Psoas muscle (tissue), 8 donors: ENCODE data around the gene UGT1A4. TPM values are rescaled to one million over a fixed set of nuclear protein-coding genes. Genes with fewer than 3 reads are reported as not detected.

Source experiments
- ATAC-seq, 4 donors: fragments of 200-7000 bp; cut with Tn5 transposase; one replicate each; pipeline ENCODE4 v1.9.1; 2020; ENCODE audit warnings: moderate library complexity in 3 of 4, mild to moderate bottlenecking in 2 of 4
- DNase-seq, 2 donors: peaks; one replicate each; pipeline ENCODE4 v3.0.0-alpha.2; 2020
- H3K27ac ChIP-seq: fragments of 200-600 bp; one replicate; pipeline ENCODE4 v1.8.0; 2022
- H3K27me3 ChIP-seq, 3 donors: fragments of 200-600 bp in 1 of 3; one replicate each; pipeline versions ENCODE4 v1.6.1 to v1.8.0; 2013 to 2022; ENCODE audit warnings: low read length in 2 of 3, mild to moderate bottlenecking in 2 of 3, moderate library complexity in 1 of 3; ENCODE audit not compliant: insufficient read depth in 3 of 3
- H3K36me3 ChIP-seq, 2 donors: fragments of 200-600 bp in 1 of 2; one replicate each; pipeline versions ENCODE4 v1.6.1 to v1.8.0; 2013 to 2022; ENCODE audit warnings: low read depth in 1 of 2, mild to moderate bottlenecking in 1 of 2, moderate library complexity in 1 of 2; ENCODE audit not compliant: insufficient read depth in 1 of 2
- H3K4me1 ChIP-seq: fragments of 200-600 bp; one replicate; pipeline ENCODE4 v1.8.0; 2022
- H3K4me3 ChIP-seq: fragments of 200-600 bp; one replicate; pipeline ENCODE4 v1.8.0; 2022; ENCODE audit warnings: mild to moderate bottlenecking
- H3K9me3 ChIP-seq: fragments of 200-600 bp; one replicate; pipeline ENCODE4 v1.8.0; 2022
- CTCF ChIP-seq: fragments of 200-600 bp; IDR thresholded peaks from one replicate; pipeline ENCODE4 v1.8.0; 2022; ENCODE audit warnings: antibody characterized with exemption
- WGBS, 3 donors: extraction: QIAGEN DNeasy Blood & Tissue Kit; methylation state at CpG; one replicate each; pipeline versions ENCODE4 v1.1.6 to v1.1.7; 2013; 5-methylcytosine and 5-hydroxymethylcytosine counted together
- intact Hi-C, 2 donors: fragments of 100-400 bp; cut with DNase I; formaldehyde crosslinking; loops; one replicate each; pipeline versions ENCODE4 v1.11.0 to v1.14.2; 2022
- polyA plus RNA-seq, 3 donors: library from polyadenylated mRNA; stranded (reverse); fragments of 200-250 nt; gene quantifications; one replicate each; pipeline ENCODE4 v1.2.3, GENCODE V29; 2013
- total RNA-seq, 4 donors: library from RNA; stranded (reverse); fragmentation: NEBNext Ultra II Directional in 2 of 4; extraction: Animal tissue kit (Norgen Biotek cat#: 25700) in 2 of 4; gene quantifications; one replicate each; pipeline versions ENCODE4 v1.2.1 to v1.2.4, GENCODE V29; 2021 to 2023
- donor health status: healthy with polysubstance abuse.
- donor health status: DM: no; HTN: no; CAD: no; lungs with moderate emphysema.
- donor health status: Bipolar disorder and iron deficiency.
- donor health status: healthy.
- donor health status: DM: yes; HTN: yes; CAD: no.
- donor health status: DM: no; HTN: no; CAD: no.
- donor health status: DM: no; HTN: no; CAD: no.
- donor health status: DM: yes; HTN: yes; CAD: no.

UGT1A4 gene
- total and polyA plus RNA-seq, 7 donors, result not detected

GRCh38 chr2:233793465-233794127 lies 75.1 kb downstream of the UGT1A4 start:
- WGBS, 3 donors, result 74 to 75% (median 75%) methylated on average over 18 of the region's 18 CpGs

GRCh38 chr2:233794128-233794658 lies 75.7 kb downstream of the UGT1A4 start:
- ATAC-seq (no peak), DNase-seq (no peak)
- no peaks in the 10 kb centered on the region for H3K4me1 ChIP-seq
- WGBS, 3 donors, result 72 to 73% (median 73%) methylated on average over 17 of the region's 17 CpGs
- intact Hi-C loops, result no loop called here
- no peaks in the 10 kb centered on the region for H3K36me3 ChIP-seq
- no peak overlapping the region for H3K4me3 ChIP-seq
- H3K27ac ChIP-seq, result no peak overlapping the region
- H3K9me3 ChIP-seq, result no peaks in the 10 kb centered on the region
- H3K27me3 ChIP-seq, result no peaks in the 10 kb centered on the region
- TF ChIP-seq CTCF, result no peak

More at GRCh38 chr2:233793465-233794127, 75.1 kb downstream of the UGT1A4 start:
- H3K27ac ChIP-seq, result no peak overlapping the region
- no peak overlapping the region for H3K4me3 ChIP-seq
- no peaks in the 10 kb centered on the region for H3K4me1 ChIP-seq
- intact Hi-C loops, result no loop called here
- H3K9me3 ChIP-seq, result no peaks in the 10 kb centered on the region
- H3K27me3 ChIP-seq, result no peaks in the 10 kb centered on the region
- no peaks in the 10 kb centered on the region for H3K36me3 ChIP-seq
- ATAC-seq, result no peak
- no peak for TF ChIP-seq CTCF
- DNase-seq, result no peak

- Histone ChIP-seq H3K4me3 (no peak overlapping the region), H3K9me3 (no peaks in the 10 kb centered on the region), H3K4me1 (no peaks in the 10 kb centered on the region), H3K27ac (no peak overlapping the region), H3K36me3 (no peaks in the 10 kb centered on the region), H3K27me3 (no peaks in the 10 kb centered on the region)
- ATAC-seq, result no peak
- no peak for DNase-seq
- intact Hi-C loops, result no loop called here
- 86 to 93% (median 92%) methylated on average over 13 of the region's 13 CpGs for WGBS, 3 donors
- no peak for TF ChIP-seq CTCF
Observed at GRCh38 chr2:233795735-233796171, 77.2 kb downstream of the UGT1A4 start.

- Histone ChIP-seq H3K36me3 (no peaks in the 10 kb centered on the region), H3K4me3 (no peak overlapping the region), H3K4me1 (no peaks in the 10 kb centered on the region), H3K27ac (no peak overlapping the region), H3K9me3 (no peaks in the 10 kb centered on the region), H3K27me3 (no peaks in the 10 kb centered on the region)
- intact Hi-C loops, result no loop called here
- no peak for ATAC-seq
- TF ChIP-seq CTCF, result no peak
- 79 to 87% (median 83%) methylated on average over 9 of the region's 9 CpGs for WGBS, 3 donors
- DNase-seq, result no peak
Observed at GRCh38 chr2:233796254-233796653, 77.7 kb downstream of the UGT1A4 start.
